Neural cell (in vitro differentiated cells): ENCODE measurements around the gene SIRPG.

ENCODE experiments used
- SMC3 ChIP-seq: fragments of 450-650 bp; conservative IDR thresholded peaks from 2 replicates; pipeline ENCODE4 v1.6.1; 2014; ENCODE audit warnings: antibody characterized with exemption, mild to moderate bottlenecking, moderate library complexity; ENCODE audit not compliant: poor library complexity
- TF ChIP-seq, protein P1 (sequence below): fragments of 450-650 bp; IDR thresholded peaks from 2 replicates; pipeline ENCODE4 v1.5.1; 2014; ENCODE audit warnings: antibody characterized with exemption, mild to moderate bottlenecking, moderate library complexity; ENCODE audit not compliant: poor library complexity, severe bottlenecking
- TF ChIP-seq, protein P2 (sequence below): IDR thresholded peaks from 2 replicates; pipeline ENCODE4 v1.6.1; 2012; ENCODE audit warnings: borderline replicate concordance

DNA sequence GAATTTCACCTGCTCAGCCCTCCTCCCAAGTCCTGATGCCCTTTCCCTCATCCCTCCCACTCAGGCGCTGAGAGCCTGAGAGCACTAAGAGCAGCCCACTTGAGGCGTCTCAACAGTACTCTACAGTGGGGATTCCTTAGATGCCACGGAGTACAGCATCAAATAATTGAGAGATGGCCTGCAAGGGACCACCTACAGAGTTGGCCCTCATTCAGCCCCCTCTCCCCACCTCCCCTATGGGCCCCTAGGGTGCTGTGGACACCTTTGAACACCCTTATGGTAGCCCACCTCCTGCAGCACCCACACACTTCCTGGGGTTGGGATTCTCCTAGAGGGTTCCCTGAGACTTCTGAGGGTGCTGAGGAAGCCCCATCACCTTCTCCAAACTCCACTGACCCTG, 37.1 kb upstream of the SIRPG start:
- no peak for TF ChIP-seq SMC3
- TF ChIP-seq, protein P1, sequence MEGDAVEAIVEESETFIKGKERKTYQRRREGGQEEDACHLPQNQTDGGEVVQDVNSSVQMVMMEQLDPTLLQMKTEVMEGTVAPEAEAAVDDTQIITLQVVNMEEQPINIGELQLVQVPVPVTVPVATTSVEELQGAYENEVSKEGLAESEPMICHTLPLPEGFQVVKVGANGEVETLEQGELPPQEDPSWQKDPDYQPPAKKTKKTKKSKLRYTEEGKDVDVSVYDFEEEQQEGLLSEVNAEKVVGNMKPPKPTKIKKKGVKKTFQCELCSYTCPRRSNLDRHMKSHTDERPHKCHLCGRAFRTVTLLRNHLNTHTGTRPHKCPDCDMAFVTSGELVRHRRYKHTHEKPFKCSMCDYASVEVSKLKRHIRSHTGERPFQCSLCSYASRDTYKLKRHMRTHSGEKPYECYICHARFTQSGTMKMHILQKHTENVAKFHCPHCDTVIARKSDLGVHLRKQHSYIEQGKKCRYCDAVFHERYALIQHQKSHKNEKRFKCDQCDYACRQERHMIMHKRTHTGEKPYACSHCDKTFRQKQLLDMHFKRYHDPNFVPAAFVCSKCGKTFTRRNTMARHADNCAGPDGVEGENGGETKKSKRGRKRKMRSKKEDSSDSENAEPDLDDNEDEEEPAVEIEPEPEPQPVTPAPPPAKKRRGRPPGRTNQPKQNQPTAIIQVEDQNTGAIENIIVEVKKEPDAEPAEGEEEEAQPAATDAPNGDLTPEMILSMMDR = no peak
- TF ChIP-seq, protein P2, sequence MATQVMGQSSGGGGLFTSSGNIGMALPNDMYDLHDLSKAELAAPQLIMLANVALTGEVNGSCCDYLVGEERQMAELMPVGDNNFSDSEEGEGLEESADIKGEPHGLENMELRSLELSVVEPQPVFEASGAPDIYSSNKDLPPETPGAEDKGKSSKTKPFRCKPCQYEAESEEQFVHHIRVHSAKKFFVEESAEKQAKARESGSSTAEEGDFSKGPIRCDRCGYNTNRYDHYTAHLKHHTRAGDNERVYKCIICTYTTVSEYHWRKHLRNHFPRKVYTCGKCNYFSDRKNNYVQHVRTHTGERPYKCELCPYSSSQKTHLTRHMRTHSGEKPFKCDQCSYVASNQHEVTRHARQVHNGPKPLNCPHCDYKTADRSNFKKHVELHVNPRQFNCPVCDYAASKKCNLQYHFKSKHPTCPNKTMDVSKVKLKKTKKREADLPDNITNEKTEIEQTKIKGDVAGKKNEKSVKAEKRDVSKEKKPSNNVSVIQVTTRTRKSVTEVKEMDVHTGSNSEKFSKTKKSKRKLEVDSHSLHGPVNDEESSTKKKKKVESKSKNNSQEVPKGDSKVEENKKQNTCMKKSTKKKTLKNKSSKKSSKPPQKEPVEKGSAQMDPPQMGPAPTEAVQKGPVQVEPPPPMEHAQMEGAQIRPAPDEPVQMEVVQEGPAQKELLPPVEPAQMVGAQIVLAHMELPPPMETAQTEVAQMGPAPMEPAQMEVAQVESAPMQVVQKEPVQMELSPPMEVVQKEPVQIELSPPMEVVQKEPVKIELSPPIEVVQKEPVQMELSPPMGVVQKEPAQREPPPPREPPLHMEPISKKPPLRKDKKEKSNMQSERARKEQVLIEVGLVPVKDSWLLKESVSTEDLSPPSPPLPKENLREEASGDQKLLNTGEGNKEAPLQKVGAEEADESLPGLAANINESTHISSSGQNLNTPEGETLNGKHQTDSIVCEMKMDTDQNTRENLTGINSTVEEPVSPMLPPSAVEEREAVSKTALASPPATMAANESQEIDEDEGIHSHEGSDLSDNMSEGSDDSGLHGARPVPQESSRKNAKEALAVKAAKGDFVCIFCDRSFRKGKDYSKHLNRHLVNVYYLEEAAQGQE = no peak
